ENCODE data around the gene ZSWIM1. TPM values are rescaled to one million over a fixed set of nuclear protein-coding genes. Genes with fewer than 3 reads are reported as not detected.
"Not testable (repeated sequence)": the region's sequence is repeated elsewhere in the genome, so short reads cannot be mapped to it uniquely, and the experiment has no call there.

Gene ZSWIM1
- total RNA-seq, 1 donor from 2014 or later = 15.1 TPM

- Mint-ChIP-seq H3K4me1 (ENCODE audit: low read depth) (peaks cover 8% of the 10 kb centered on the region), H3K27ac (no peak overlapping the region), H3K4me3 (ENCODE audit: low read depth) (no peak overlapping the region), H3K9me3 (ENCODE audit: low read depth) (no peaks in the 10 kb centered on the region), H3K27me3 (no peaks in the 10 kb centered on the region), H3K36me3 (ENCODE audit: insufficient read depth) (peaks cover 2% of the 10 kb centered on the region)
- DNase-seq (ENCODE audit: low spot score, unreplicated experiment) = no peak
- TF ChIP-seq CTCF (IDR thresholded peaks at IDR 0.05; ENCODE audit: unreplicated experiment) = no peak
Measured at GRCh38 chr20:45927071-45927878, 46.2 kb downstream of the ZSWIM1 start.

- H3K27me3 Mint-ChIP-seq; H3K27ac Mint-ChIP-seq; H3K4me3 Mint-ChIP-seq (ENCODE audit: low read depth); H3K9me3 Mint-ChIP-seq (ENCODE audit: low read depth); H3K36me3 Mint-ChIP-seq (ENCODE audit: insufficient read depth); DNase-seq (ENCODE audit: low spot score, unreplicated experiment): not testable (repeated sequence)
- peaks cover 21% of the 10 kb centered on the region for H3K4me1 Mint-ChIP-seq (ENCODE audit: low read depth)
Measured at GRCh38 chr20:45931680-45932079, 50.7 kb downstream of the ZSWIM1 start.

GRCh38 chr20:45933266-45934045 is 52.4 kb downstream of the ZSWIM1 start:
- Mint-ChIP-seq H3K4me1 (ENCODE audit: low read depth) (peaks cover 16% of the 10 kb centered on the region), H3K36me3 (ENCODE audit: insufficient read depth) (peaks cover 10% of the 10 kb centered on the region), H3K27ac (peak overlapping the region; percentile 99), H3K4me3 (ENCODE audit: low read depth) (peak overlapping the region; percentile 98), H3K27me3 (no peaks in the 10 kb centered on the region), H3K9me3 (ENCODE audit: low read depth) (no peaks in the 10 kb centered on the region)
- DNase-seq (ENCODE audit: low spot score, unreplicated experiment) = peak; percentile 43
- peak; percentile 28 for TF ChIP-seq CTCF (IDR thresholded peaks at IDR 0.05; ENCODE audit: unreplicated experiment)

- peaks cover 11% of the 10 kb centered on the region for H3K36me3 Mint-ChIP-seq (ENCODE audit: insufficient read depth)
- no peak for TF ChIP-seq CTCF (IDR thresholded peaks at IDR 0.05; ENCODE audit: unreplicated experiment)
- no peak for DNase-seq (ENCODE audit: low spot score, unreplicated experiment)
- H3K9me3 Mint-ChIP-seq (ENCODE audit: low read depth) = no peaks in the 10 kb centered on the region
- H3K4me1 Mint-ChIP-seq (ENCODE audit: low read depth) = peaks cover 16% of the 10 kb centered on the region
- no peaks in the 10 kb centered on the region for H3K27me3 Mint-ChIP-seq
- H3K4me3 Mint-ChIP-seq (ENCODE audit: low read depth) = peak overlapping the region; percentile 98
- peak overlapping the region; percentile 99 for H3K27ac Mint-ChIP-seq
Measured at GRCh38 chr20:45934046-45934585, 53.1 kb downstream of the ZSWIM1 start.

Other genes with a start within 250 kb of the ZSWIM1 start
- not detected in 2 replicates for gene WFDC9, start 249.9 kb upstream of the ZSWIM1 start, total RNA-seq
- gene WFDC11, start 211.0 kb upstream of the ZSWIM1 start, total RNA-seq = not detected in 2 replicates
- gene WFDC13, start 179.2 kb upstream of the ZSWIM1 start, total RNA-seq = not detected in 2 replicates
- gene WFDC10B, start 176.2 kb upstream of the ZSWIM1 start, total RNA-seq = not detected in 2 replicates
- gene SPINT4, start 158.9 kb upstream of the ZSWIM1 start, total RNA-seq = not detected in 2 replicates
- gene WFDC3, start 89.3 kb upstream of the ZSWIM1 start, total RNA-seq = 0.62 and 0.84 TPM in 2 replicates
- 29.3 and 33.4 TPM in 2 replicates for gene DNTTIP1, start 89.3 kb upstream of the ZSWIM1 start, total RNA-seq
- 63.9 and 69.0 TPM in 2 replicates for gene UBE2C, start 68.6 kb upstream of the ZSWIM1 start, total RNA-seq
- 0.67 TPM in 1 of 2 replicates, not detected in the other for gene TNNC2, start 53.9 kb upstream of the ZSWIM1 start, total RNA-seq
- gene SNX21, start 47.4 kb upstream of the ZSWIM1 start, total RNA-seq = 12.2 and 13.1 TPM in 2 replicates
- 23.0 and 23.2 TPM in 2 replicates for gene ACOT8, start 23.8 kb upstream of the ZSWIM1 start, total RNA-seq
- gene ZSWIM3, start 23.6 kb upstream of the ZSWIM1 start, total RNA-seq = 7.6 and 7.9 TPM in 2 replicates
- gene SPATA25, start 6.4 kb downstream of the ZSWIM1 start, total RNA-seq = 3.6 and 4.2 TPM in 2 replicates
- 6.3 and 8.4 TPM in 2 replicates for gene NEURL2, start 10.0 kb downstream of the ZSWIM1 start, total RNA-seq
- 91.3 and 92.1 TPM in 2 replicates for gene CTSA, start 10.1 kb downstream of the ZSWIM1 start, total RNA-seq
- 28.6 and 29.6 TPM in 2 replicates for gene PLTP, start 30.9 kb downstream of the ZSWIM1 start, total RNA-seq
- 37.8 and 38.2 TPM in 2 replicates for gene PCIF1, start 53.5 kb downstream of the ZSWIM1 start, total RNA-seq
- 27.4 and 28.5 TPM in 2 replicates for gene ZNF335, start 91.0 kb downstream of the ZSWIM1 start, total RNA-seq
- gene MMP9, start 127.7 kb downstream of the ZSWIM1 start, total RNA-seq = not detected in 2 replicates
- gene SLC12A5, start 148.0 kb downstream of the ZSWIM1 start, total RNA-seq = 8.5 and 8.8 TPM in 2 replicates
- gene NCOA5, start 208.7 kb downstream of the ZSWIM1 start, total RNA-seq = 52.5 and 58.7 TPM in 2 replicates
- gene CD40, start 237.1 kb downstream of the ZSWIM1 start, total RNA-seq = 1.5 and 2.2 TPM in 2 replicates